ENCODE data around the gene FLAD1.
"Not testable (repeated sequence)": the region's sequence is repeated elsewhere in the genome, so short reads cannot be mapped to it uniquely, and the experiment has no call there.

FLAD1 gene

DNA sequence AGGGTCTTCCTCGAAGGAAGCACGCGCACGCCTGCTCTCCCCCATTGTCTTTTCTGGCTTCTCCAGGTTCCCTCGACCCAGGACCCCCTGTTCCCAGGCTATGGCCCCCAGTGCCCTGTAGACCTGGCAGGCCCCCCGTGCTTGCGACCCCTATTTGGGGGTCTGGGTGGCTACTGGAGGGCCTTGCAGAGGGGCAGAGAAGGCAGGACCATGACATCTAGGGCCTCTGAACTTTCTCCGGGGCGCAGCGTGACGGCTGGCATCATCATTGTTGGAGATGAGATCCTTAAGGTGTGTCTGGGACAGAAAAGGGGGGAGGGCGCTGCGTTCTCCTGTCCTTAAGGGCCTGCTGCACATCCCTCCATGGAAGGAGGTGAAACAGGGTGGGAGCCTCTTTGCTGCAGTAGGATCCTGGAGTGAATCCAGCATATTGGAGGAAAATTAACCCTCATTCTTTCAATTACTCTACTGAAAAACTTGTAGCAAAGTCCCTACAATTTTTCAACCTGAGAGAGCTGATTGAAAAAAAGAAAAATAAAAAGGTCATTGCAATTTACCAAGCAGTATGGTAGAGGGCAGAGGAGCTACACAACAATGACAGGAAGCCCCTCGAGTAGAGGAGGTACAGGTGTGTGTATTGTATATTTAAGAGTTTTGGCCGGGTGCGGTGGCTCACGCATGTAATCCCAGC lies 777 bp downstream of the FLAD1 start:
- peaks cover 23 to 27% of the 10 kb centered on the region in 2 donors for H3K36me3 Mint-ChIP-seq
- H3K4me3 Mint-ChIP-seq, result no peak overlapping the region
- H3K27me3 Mint-ChIP-seq, result no peaks in the 10 kb centered on the region
- no peak for DNase-seq
- no peaks in the 10 kb centered on the region for H3K9me3 Mint-ChIP-seq
- H3K4me1 Mint-ChIP-seq, result peaks cover 12 to 21% of the 10 kb centered on the region in 2 donors
- H3K27ac Mint-ChIP-seq, result peak overlapping the region; percentile 73
- no peak for ATAC-seq (replicated peaks)

DNA sequence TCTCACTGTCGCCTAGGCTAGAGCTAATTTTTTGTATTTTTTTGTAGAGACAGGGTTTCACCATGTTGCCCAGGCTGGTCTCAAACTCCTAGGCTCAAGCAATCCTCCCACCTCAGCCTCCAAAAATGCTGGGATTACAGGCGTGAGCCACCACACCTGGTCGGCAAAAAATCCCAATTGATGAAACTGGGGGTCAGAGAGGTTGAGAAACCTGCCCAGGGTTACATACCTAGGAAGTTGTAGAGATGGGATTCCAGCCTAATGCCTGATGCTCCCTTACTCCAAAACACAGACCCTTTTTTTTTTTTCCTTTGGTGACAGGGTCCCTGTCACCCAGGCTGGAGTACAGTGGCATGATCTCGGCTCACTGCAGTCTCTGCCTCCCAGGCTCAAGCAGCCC lies 3.6 kb downstream of the FLAD1 start:
- not testable (repeated sequence) for H3K27me3 Mint-ChIP-seq; ATAC-seq (replicated peaks); DNase-seq; H3K9me3 Mint-ChIP-seq; H3K27ac Mint-ChIP-seq; H3K4me3 Mint-ChIP-seq
- Mint-ChIP-seq H3K36me3 (peaks cover 35 to 36% of the 10 kb centered on the region in 2 donors), H3K4me1 (peaks cover 17 to 34% of the 10 kb centered on the region in 2 donors)

DNA sequence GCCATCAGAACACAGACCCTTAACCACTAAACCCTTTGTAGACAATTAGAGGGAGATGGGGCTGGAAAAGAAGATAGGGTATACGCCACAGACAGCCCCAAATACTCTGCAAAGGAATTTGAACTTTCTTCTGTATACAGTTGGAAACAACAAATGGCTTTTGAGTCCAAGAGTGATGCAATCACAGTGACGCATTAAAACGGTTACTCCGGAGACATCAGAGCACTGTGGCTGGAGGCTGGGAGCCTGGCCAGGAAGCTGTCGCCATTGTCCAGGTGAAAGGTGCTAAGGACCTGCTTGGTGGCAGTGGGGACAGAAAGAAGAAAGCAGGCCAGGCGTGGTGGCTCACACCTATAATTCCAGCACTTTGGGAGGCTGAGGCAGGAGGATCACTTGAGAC lies 4.2 kb downstream of the FLAD1 start:
- H3K36me3 Mint-ChIP-seq, result peaks cover 35 to 37% of the 10 kb centered on the region in 2 donors
- H3K9me3 Mint-ChIP-seq, result no peaks in the 10 kb centered on the region
- no peak for ATAC-seq (replicated peaks)
- H3K27me3 Mint-ChIP-seq, result no peaks in the 10 kb centered on the region
- H3K4me1 Mint-ChIP-seq, result peaks cover 18 to 34% of the 10 kb centered on the region in 2 donors
- DNase-seq, result no peak
- no peak overlapping the region for H3K27ac Mint-ChIP-seq
- no peak overlapping the region for H3K4me3 Mint-ChIP-seq

DNA sequence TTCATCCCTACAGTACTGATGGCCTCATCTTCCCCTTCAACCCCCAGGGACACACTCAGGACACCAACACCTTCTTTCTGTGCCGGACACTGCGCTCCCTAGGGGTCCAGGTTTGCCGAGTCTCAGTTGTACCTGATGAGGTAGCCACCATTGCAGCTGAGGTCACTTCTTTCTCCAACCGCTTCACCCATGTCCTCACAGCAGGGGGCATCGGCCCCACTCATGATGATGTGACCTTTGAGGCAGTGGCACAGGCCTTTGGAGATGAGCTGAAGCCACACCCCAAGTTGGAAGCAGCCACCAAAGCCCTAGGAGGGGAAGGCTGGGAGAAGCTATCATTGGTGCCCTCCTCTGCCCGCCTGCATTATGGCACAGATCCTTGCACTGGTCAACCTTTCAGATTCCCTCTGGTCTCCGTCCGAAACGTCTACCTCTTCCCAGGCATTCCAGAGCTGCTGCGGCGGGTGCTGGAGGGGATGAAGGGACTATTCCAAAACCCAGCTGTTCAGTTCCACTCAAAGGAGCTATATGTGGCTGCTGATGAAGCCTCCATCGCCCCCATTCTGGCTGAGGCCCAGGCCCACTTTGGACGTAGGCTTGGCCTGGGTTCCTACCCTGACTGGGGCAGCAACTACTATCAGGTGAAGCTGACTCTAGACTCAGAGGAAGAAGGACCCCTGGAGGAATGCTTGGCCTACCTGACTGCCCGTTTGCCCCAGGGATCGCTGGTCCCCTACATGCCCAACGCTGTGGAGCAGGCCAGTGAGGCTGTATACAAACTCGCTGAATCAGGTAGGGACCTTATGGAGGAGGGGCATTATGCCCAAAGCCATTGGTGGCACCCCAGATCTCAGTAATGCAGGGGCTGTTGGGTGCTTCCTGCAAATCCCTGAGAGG lies 5.2 kb downstream of the FLAD1 start:
- no peaks in the 10 kb centered on the region for H3K27me3 Mint-ChIP-seq
- DNase-seq, result no peak
- no peak overlapping the region for H3K27ac Mint-ChIP-seq
- ATAC-seq (replicated peaks), result no peak
- peaks cover 19 to 34% of the 10 kb centered on the region in 2 donors for H3K4me1 Mint-ChIP-seq
- H3K4me3 Mint-ChIP-seq, result no peak overlapping the region
- peaks cover 38 to 42% of the 10 kb centered on the region in 2 donors for H3K36me3 Mint-ChIP-seq
- no peaks in the 10 kb centered on the region for H3K9me3 Mint-ChIP-seq

DNA sequence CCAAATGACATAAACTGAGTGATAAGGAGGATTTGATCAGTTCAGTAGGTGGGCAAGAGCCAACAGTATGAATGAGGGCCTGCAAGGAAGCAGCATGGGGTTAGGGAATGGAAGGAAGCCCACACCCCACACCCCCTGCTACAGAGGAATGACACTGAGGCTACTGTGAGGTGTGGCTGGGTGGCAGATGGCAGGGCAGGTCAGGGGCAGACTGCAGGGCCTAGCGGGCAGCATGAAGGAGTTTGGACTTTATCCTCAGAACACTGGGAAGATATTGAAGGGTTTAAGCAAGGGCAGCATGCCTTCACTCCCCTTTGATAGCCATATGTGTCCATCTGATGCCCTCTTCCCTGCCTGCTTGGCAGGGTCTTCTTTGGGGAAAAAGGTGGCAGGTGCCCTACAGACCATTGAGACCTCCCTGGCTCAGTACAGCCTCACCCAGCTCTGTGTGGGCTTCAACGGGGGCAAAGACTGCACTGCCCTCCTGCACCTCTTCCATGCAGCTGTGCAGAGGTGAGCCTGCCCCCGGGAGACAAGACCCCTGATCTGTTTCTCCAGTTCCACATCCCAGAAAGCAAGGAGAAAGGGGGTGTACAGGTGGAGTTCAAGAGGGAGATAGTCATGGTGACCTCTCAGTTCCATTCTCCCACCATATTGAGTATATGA lies 6.2 kb downstream of the FLAD1 start:
- Mint-ChIP-seq H3K9me3 (no peaks in the 10 kb centered on the region), H3K4me1 (peaks cover 16 to 32% of the 10 kb centered on the region in 2 donors), H3K27me3 (no peaks in the 10 kb centered on the region), H3K4me3 (no peak overlapping the region), H3K36me3 (peaks cover 36 to 42% of the 10 kb centered on the region in 2 donors), H3K27ac (no peak overlapping the region)
- ATAC-seq (replicated peaks) (no peak), DNase-seq (no peak)

DNA sequence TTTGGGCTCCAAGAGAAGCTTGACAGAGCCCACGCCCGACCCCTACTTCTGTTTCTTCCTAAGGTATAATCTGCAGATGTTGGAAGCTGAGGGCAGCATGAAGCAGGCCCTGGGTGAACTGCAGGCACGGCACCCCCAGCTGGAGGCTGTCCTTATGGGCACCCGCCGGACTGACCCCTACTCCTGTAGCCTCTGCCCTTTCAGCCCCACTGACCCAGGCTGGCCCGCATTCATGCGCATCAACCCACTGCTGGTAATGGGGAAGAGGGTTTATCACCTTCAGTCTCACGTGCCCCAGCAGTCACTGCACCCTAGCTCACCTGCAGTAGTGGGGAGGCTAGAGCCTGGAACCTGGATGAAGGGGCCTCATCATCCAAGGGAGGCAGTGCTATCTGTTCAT lies 7.1 kb downstream of the FLAD1 start:
- no peak for DNase-seq
- H3K9me3 Mint-ChIP-seq, result no peaks in the 10 kb centered on the region
- no peak for ATAC-seq (replicated peaks)
- peaks cover 23 to 38% of the 10 kb centered on the region in 2 donors for H3K4me1 Mint-ChIP-seq
- H3K27me3 Mint-ChIP-seq, result no peaks in the 10 kb centered on the region
- peaks cover 36 to 42% of the 10 kb centered on the region in 2 donors for H3K36me3 Mint-ChIP-seq
- no peak overlapping the region for H3K4me3 Mint-ChIP-seq
- H3K27ac Mint-ChIP-seq, result no peak overlapping the region

DNA sequence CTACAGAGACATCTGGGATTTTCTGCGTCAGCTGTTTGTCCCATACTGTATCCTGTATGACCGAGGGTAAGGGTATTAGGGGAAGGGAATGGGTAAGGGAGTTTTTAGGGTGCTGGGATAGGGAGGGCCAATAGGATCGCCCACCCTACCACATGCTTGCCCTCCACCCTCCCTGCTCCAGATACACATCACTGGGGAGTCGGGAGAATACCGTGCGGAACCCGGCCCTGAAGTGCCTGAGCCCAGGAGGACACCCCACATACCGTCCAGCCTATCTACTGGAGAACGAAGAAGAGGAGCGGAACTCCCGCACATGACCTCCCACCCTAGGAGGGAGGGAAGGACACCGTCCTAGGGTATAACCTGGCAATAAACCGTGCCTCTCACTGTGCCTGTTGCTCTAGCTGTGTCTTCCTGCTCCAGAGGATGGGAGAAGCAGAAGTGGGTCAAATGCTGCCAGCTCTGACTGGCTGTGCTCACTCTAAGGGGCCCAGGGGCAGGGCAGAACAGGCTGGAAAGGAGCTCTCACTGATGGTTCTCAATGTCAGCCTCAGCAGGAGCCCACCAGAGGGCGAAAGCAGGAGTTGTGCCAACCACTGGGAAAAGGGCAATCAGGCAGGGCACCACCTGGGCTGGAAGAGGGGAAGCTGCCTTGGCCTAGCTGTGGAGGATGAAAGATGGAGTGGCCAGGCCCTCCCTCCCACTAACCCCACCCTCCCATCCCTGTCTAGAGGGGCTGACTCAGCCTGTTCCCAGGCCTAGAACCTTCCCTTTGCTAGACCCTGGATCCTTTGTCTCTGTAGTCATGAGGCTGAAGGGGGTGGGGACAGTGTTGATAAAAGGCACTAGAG lies 9.8 kb downstream of the FLAD1 start:
- Mint-ChIP-seq H3K9me3 (no peaks in the 10 kb centered on the region), H3K36me3 (peaks cover 31 to 34% of the 10 kb centered on the region in 2 donors), H3K4me1 (peaks cover 33 to 56% of the 10 kb centered on the region in 2 donors), H3K27ac (no peak overlapping the region), H3K4me3 (no peak overlapping the region), H3K27me3 (no peaks in the 10 kb centered on the region)
- DNase-seq, result no peak
- no peak for ATAC-seq (replicated peaks)

DNA sequence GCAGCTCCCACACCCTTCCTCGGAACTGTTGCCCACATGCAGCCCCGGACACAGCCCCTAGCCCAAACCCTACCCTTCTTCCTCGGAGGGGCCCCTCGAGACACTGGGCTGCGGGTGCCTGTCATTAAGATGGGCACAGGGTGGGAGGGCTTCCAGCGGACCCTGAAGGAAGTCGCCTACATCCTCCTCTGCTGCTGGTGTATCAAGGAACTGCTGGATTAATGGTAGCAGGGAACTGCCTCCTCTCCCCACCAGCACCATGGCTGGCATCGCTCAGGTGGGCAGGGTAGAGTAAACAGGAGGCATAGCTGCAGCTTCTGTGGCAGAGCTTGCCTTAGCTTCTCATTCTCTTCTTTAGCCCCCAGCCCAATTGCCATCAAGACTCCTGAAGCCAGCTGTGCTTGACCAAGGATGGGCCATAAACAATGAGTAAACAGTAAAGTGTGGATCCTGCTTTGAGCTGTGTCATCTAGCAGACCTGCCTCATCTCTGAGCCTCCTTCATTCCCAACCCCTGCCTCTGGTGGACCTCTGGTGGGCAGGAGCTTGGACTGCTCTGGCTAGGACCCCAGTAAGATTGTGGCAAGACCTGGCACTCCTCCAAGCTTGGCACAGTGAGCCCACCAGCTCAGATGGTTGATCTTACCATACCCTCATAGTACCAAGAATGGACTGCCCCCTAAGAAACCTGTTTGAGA lies 10.6 kb downstream of the FLAD1 start, which contains the start of gene LENEP:
Gene LENEP, plus strand, starts transcription at position 15 of the 697 bp plus-strand sequence. Its CDS starts 22 bp downstream, at position 37.
- no peak for DNase-seq
- ATAC-seq (replicated peaks), result no peak
- H3K4me3 Mint-ChIP-seq, result no peak within 1 kb of the TSS
- H3K27ac Mint-ChIP-seq, result peak within 1 kb of the TSS; percentile 37
- H3K36me3 Mint-ChIP-seq, result peaks cover 23 to 27% of the 10 kb centered on the region in 2 donors
- H3K27me3 Mint-ChIP-seq, result no peaks in the 10 kb centered on the region
- peaks cover 33 to 54% of the 10 kb centered on the region in 2 donors for H3K4me1 Mint-ChIP-seq
- H3K9me3 Mint-ChIP-seq, result no peaks in the 10 kb centered on the region

DNA sequence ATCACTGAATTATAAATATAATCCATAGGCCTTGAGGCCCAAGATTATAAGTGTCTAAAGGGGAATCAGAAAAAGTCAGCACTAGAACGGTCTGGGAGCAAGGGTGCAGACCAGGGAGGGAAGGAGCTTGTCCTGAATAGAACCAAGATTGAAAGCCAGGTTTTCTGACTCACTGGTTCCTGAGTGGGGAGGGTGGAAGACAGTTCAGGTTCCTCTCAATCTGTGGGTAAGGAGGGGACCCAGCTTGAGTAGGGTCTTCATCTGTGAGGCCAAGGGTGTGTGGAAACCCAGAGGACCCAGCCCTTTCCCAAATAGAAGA lies 11.1 kb downstream of the FLAD1 start:
- Mint-ChIP-seq H3K4me3 (no peak overlapping the region), H3K27me3 (no peaks in the 10 kb centered on the region), H3K4me1 (peaks cover 33 to 54% of the 10 kb centered on the region in 2 donors), H3K36me3 (peaks cover 19 to 22% of the 10 kb centered on the region in 2 donors), H3K9me3 (no peaks in the 10 kb centered on the region), H3K27ac (peak overlapping the region; percentile 37)
- DNase-seq (no peak), ATAC-seq (replicated peaks) (no peak)

DNA sequence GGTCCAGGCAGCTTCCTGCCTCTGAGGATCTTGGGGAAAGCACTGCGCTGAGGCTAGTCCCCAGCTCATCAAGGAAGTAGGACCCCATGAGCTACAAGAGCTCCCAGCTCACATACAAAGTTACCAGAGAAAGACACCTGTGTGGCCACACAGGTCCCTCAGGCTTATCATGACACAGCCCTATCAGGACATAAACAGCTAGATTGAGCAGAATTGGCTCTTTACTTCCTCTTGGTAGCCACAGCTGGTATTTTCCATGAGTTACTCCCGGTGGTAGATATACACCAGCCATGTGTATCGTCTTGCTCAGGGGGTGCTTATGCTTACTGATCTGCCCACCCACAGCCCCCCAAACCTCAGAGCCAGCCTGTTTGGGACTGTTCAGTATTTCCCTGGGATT lies 11.4 kb downstream of the FLAD1 start:
- H3K36me3 Mint-ChIP-seq, result peaks cover 16 to 19% of the 10 kb centered on the region in 2 donors
- peaks cover 32 to 52% of the 10 kb centered on the region in 2 donors for H3K4me1 Mint-ChIP-seq
- no peak for DNase-seq

DNA sequence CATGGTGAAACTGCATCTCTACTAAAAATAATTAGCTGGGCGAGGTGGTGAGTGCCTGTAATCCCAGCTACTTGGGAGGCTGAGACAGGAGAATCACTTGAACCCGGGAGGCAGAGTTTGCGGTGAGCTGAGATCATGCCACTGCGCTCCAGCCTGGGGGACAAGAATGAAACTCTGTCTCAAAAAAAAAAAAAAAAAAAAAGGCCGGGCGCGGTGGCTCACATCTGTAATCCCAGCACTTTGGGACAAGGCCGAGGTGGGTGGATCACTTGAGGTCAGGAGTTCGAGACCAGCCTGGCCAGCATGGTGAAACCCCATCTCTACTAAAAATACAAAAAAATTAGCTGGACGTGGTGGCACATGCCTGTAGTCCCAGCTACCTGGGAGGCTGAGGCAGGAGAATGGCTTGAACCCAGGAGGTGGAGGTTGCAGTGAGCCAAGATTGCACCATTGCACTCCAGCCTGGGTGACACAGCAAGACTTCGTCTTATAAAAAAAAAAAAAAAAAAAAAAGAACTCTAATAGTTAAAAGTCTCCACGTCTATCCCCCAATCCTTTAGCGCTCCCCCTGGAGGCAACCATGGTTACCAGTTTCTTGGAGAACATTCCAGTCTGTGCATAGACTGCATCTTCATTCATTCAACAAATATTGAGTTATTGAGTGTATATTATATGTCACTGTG lies 12.3 kb downstream of the FLAD1 start:
- Mint-ChIP-seq H3K4me1 (peaks cover 33 to 54% of the 10 kb centered on the region in 2 donors), H3K36me3 (peaks cover 9 to 11% of the 10 kb centered on the region in 2 donors)
- H3K27ac Mint-ChIP-seq; DNase-seq; H3K9me3 Mint-ChIP-seq; ATAC-seq (replicated peaks); H3K27me3 Mint-ChIP-seq; H3K4me3 Mint-ChIP-seq: not testable (repeated sequence)

More for the DNA sequence above, 11.4 kb downstream of the FLAD1 start:
- H3K4me3 Mint-ChIP-seq, result no peak overlapping the region
- no peaks in the 10 kb centered on the region for H3K27me3 Mint-ChIP-seq
- no peak for ATAC-seq (replicated peaks)
- no peaks in the 10 kb centered on the region for H3K9me3 Mint-ChIP-seq
- H3K27ac Mint-ChIP-seq, result no peak overlapping the region

DNA sequence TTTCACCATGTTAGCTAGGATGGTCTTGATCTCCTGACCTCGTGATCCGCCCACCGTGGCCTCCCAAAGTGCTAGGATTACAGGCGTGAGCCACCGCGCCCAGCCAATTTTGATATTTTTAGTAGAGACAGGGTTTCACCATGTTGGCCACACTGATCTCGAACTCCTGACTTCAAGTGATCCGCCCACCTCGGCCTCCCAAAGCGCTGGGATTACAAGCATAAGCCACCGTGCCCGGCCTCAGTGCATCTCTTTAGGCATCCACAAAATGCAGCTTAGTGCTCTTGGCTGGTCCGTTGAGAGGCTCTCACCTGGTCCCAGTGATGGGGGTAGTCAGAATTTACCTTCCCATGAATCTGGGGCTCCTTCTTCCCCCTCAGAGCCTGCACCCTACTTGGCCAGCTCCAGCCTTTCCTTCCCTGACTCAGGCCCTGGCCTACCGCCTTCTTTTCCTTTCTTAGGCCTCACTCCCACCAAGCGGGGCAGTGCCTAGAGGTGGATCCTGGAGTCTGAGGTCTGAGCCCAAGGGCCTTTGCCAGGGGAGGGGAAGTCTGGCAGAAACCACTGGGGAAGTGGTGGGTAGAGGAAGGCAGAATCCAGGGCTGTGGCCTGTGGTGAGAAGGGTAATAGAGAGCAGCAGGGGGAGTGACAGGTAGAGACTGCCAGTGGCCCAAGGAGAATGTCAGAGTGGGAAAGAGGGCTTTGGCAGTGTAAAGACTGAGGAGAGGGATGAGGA lies 14.0 kb downstream of the FLAD1 start:
- H3K4me1 Mint-ChIP-seq, result peaks cover 33 to 58% of the 10 kb centered on the region in 2 donors
- no peak for ATAC-seq (replicated peaks)

More for the DNA sequence above, 14.0 kb downstream of the FLAD1 start:
- H3K27ac Mint-ChIP-seq, result no peak overlapping the region
- no peak for DNase-seq
- H3K4me3 Mint-ChIP-seq, result peak overlapping the region in 1 of 2 donors; percentile 15
- no peaks in the 10 kb centered on the region for H3K27me3 Mint-ChIP-seq
- H3K36me3 Mint-ChIP-seq, result peaks cover 3 to 6% of the 10 kb centered on the region in 2 donors
- no peaks in the 10 kb centered on the region for H3K9me3 Mint-ChIP-seq
